H9 (cell line): Measurements from ENCODE around the gene PLXND1. TPM values are rescaled to one million over a fixed set of nuclear protein-coding genes. Genes with fewer than 3 reads are reported as not detected.
A peak's percentile ranks its signal among the peaks of the same experiment; 100 is the strongest.

Experiments
- DNase-seq: peaks from one replicate; pipeline ENCODE4 v3.0.0-alpha.2; 2017
- H2AFZ ChIP-seq: one replicate; pipeline ENCODE4 v1.6.1; 2013; ENCODE audit warnings: mild to moderate bottlenecking, low read length, control low read depth, moderate library complexity
- H2AK5ac ChIP-seq: 2 replicates; pipeline ENCODE4 v1.6.1; 2013; ENCODE audit warnings: low read length, control low read depth, mixed read lengths; ENCODE audit not compliant: insufficient read length
- H2BK120ac ChIP-seq: one replicate; pipeline ENCODE4 v1.6.1; 2013; ENCODE audit warnings: low read depth, mild to moderate bottlenecking, low read length, control low read depth, inconsistent platforms; ENCODE audit not compliant: poor library complexity, severe bottlenecking
- H2BK12ac ChIP-seq: 2 replicates; pipeline ENCODE4 v1.6.1; 2013; ENCODE audit warnings: low read length, control low read depth, mixed read lengths, low read depth; ENCODE audit not compliant: insufficient read length
- H2BK15ac ChIP-seq: 2 replicates; pipeline ENCODE4 v1.6.1; 2013; ENCODE audit warnings: low read depth, low read length, control low read depth
- H2BK20ac ChIP-seq: one replicate; pipeline ENCODE4 v1.6.1; 2013; ENCODE audit warnings: low read depth, mild to moderate bottlenecking, low read length, control low read depth, inconsistent platforms; ENCODE audit not compliant: poor library complexity, severe bottlenecking
- H2BK5ac ChIP-seq: 2 replicates; pipeline ENCODE4 v1.6.1; 2013; ENCODE audit warnings: low read length, control low read depth, mixed read lengths; ENCODE audit not compliant: insufficient read length
- H3K14ac ChIP-seq: 2 replicates; pipeline ENCODE4 v1.6.1; 2013; ENCODE audit warnings: low read length, control low read depth; ENCODE audit not compliant: insufficient read depth
- H3K18ac ChIP-seq: 2 replicates; pipeline ENCODE4 v1.6.1; 2013; ENCODE audit warnings: low read depth, mild to moderate bottlenecking, mixed read lengths, low read length, control low read depth; ENCODE audit not compliant: insufficient read length
- H3K23ac ChIP-seq: 2 replicates; pipeline ENCODE4 v1.6.1; 2013; ENCODE audit warnings: low read length, control low read depth, mixed read lengths, low read depth; ENCODE audit not compliant: insufficient read length
- H3K23me2 ChIP-seq: 2 replicates; pipeline ENCODE4 v1.6.1; 2013; ENCODE audit warnings: low read depth, mild to moderate bottlenecking, mixed read lengths, low read length, control low read depth; ENCODE audit not compliant: insufficient read length, poor library complexity, severe bottlenecking
- H3K27ac ChIP-seq: 2 replicates; pipeline ENCODE4 v1.5.1; 2013; ENCODE audit warnings: low read length, control low read depth, mixed read lengths, low read depth; ENCODE audit not compliant: insufficient read length
- H3K27me3 ChIP-seq: 2 replicates; pipeline ENCODE4 v1.6.1; 2013; ENCODE audit warnings: low read length, control low read depth, inconsistent platforms; ENCODE audit not compliant: insufficient read depth
- H3K4ac ChIP-seq: 2 replicates; pipeline ENCODE4 v1.6.1; 2013; ENCODE audit warnings: low read depth, mild to moderate bottlenecking, control low read depth, inconsistent platforms, low read length, moderate library complexity
- H3K4me1 ChIP-seq: 2 replicates; pipeline ENCODE4 v1.6.1; 2013; ENCODE audit warnings: low read length, control low read depth, inconsistent platforms; ENCODE audit not compliant: insufficient read depth
- H3K4me2 ChIP-seq: 2 replicates; pipeline ENCODE4 v1.6.1; 2013; ENCODE audit warnings: low read length, control low read depth, mixed read lengths; ENCODE audit not compliant: insufficient read length, insufficient read depth
- H3K56ac ChIP-seq: 2 replicates; pipeline ENCODE4 v1.6.1; 2013; ENCODE audit warnings: low read depth, mild to moderate bottlenecking, mixed read lengths, low read length, control low read depth; ENCODE audit not compliant: insufficient read length
- H3K79me1 ChIP-seq: 2 replicates; pipeline ENCODE4 v1.6.1; 2013; ENCODE audit warnings: low read depth, mild to moderate bottlenecking, moderate library complexity, low read length, control low read depth, inconsistent platforms; ENCODE audit not compliant: insufficient read depth, poor library complexity, severe bottlenecking
- H3K79me2 ChIP-seq: 2 replicates; pipeline ENCODE4 v1.6.1; 2013; ENCODE audit warnings: low read length, control low read depth, inconsistent platforms; ENCODE audit not compliant: insufficient read depth
- H3K9ac ChIP-seq: 2 replicates; pipeline ENCODE4 v1.6.1; 2013; ENCODE audit warnings: low read length, control low read depth, mixed read lengths; ENCODE audit not compliant: insufficient read length; ENCODE audit errors: extremely low read depth
- H3K9me3 ChIP-seq: one replicate; pipeline ENCODE4 v1.6.1; 2013; ENCODE audit warnings: low read depth, low read length, inconsistent platforms; ENCODE audit not compliant: control insufficient read depth
- H3T11ph ChIP-seq: one replicate; pipeline ENCODE4 v1.6.1; 2013; ENCODE audit warnings: mild to moderate bottlenecking, low read length, control low read depth, inconsistent platforms
- H4K20me1 ChIP-seq: one replicate; pipeline ENCODE4 v1.6.1; 2013; ENCODE audit not compliant: control insufficient read depth, insufficient read length, insufficient read depth
- H4K5ac ChIP-seq: 2 replicates; pipeline ENCODE4 v1.6.1; 2013; ENCODE audit warnings: low read depth, mild to moderate bottlenecking, mixed read lengths, low read length, control low read depth; ENCODE audit not compliant: insufficient read length
- H4K8ac ChIP-seq: replicated peaks from 2 replicates; pipeline ENCODE4 v1.6.1; 2013; ENCODE audit warnings: low read length, control low read depth, mixed read lengths, low read depth; ENCODE audit not compliant: insufficient read length
- H4K91ac ChIP-seq: 2 replicates; pipeline ENCODE4 v1.6.1; 2013; ENCODE audit warnings: low read depth, mild to moderate bottlenecking, moderate library complexity, mixed read lengths, low read length, control low read depth; ENCODE audit not compliant: insufficient read length
- H3K27ac Mint-ChIP-seq, 3 experiments: 2 replicates in 2 of 3; 3 replicates in 1 of 3; pipeline ENCODE4 v1.8.0; 2020 to 2021; ENCODE audit warnings: mixed read lengths in 3 of 3, mild to moderate bottlenecking in 1 of 3, moderate library complexity in 1 of 3
- H3K27me3 Mint-ChIP-seq: 2 replicates; pipeline ENCODE4 v1.8.0; 2021; ENCODE audit warnings: low read depth, mild to moderate bottlenecking, moderate library complexity, mixed read lengths
- H3K36me3 Mint-ChIP-seq, 3 experiments: 2 replicates in 2 of 3; 3 replicates in 1 of 3; pipeline ENCODE4 v1.8.0; 2020 to 2021; ENCODE audit warnings: low read depth in 3 of 3, mixed read lengths in 3 of 3; ENCODE audit not compliant: insufficient read depth in 1 of 3
- H3K4me1 Mint-ChIP-seq, 2 experiments: 2 replicates each; pipeline ENCODE4 v1.8.0; 2020; ENCODE audit warnings: mixed read lengths in 2 of 2
- H3K4me3 Mint-ChIP-seq, 2 experiments: 2 replicates in 1 of 2; 3 replicates in 1 of 2; pipeline ENCODE4 v1.8.0; 2020 to 2021; ENCODE audit warnings: mild to moderate bottlenecking in 2 of 2, mixed read lengths in 2 of 2, moderate library complexity in 1 of 2
- H3K9me3 Mint-ChIP-seq, 2 experiments: 2 replicates in 1 of 2; 3 replicates in 1 of 2; pipeline ENCODE4 v1.8.0; 2020; ENCODE audit warnings: mild to moderate bottlenecking in 2 of 2, mixed read lengths in 2 of 2, moderate library complexity in 1 of 2
- WGBS: extraction: QIAGEN DNeasy Blood & Tissue Kit; methylation state at CpG from one replicate; pipeline ENCODE4 v1.1.7; 2013; ENCODE audit warnings: missing lambda C conversion rate, low lambda C conversion rate, mixed read lengths; ENCODE audit not compliant: insufficient read length; ENCODE audit errors: extremely low coverage; 5-methylcytosine and 5-hydroxymethylcytosine counted together
- total RNA-seq: library from RNA; stranded (reverse); gene quantifications from 2 replicates; pipeline ENCODE4 v1.2.1, GENCODE V29; 2021
- TF ChIP-seq, protein P1 (sequence below): fragments of 200-600 bp; sonication (generic); conservative IDR thresholded peaks from 3 replicates; pipeline ENCODE4 v1.8.0; 2021; ENCODE audit warnings: antibody characterized with exemption, mild to moderate bottlenecking

The PLXND1 gene
- total RNA-seq, 1 experiment from 2014 or later, result 50.9 TPM

DNA sequence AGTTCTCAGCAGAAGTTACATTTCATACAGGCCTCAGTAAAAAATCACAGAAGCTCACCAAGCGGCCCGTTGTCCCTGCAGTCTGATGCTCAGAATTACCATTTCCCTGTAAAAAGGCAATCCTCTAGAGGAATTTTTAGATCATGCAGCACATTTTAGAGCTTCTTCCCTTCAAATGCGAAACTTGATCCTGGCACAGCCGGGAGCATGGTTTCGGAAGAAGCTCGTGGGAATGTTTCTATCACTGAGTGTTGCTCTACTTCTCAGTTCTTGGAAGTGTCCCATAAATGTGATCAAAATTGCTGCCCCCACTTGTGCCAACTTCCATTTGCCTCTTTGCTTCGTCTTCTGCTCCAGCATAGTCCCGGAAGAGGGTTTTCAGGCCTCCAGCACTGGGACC lies 67.3 kb downstream of the PLXND1 start:
- Histone ChIP-seq H4K8ac (no peak overlapping the region), H3K4me1 (peaks cover 2% of the 10 kb centered on the region; the same call in 1 of the 2 replicates), H3K14ac (no peak overlapping the region), H2AFZ (no peak overlapping the region), H2BK20ac (no peak overlapping the region), H4K20me1 (no peaks in the 10 kb centered on the region), H3K4me2 (no peak overlapping the region), H3K79me1 (no peaks in the 10 kb centered on the region), H3T11ph (no peak overlapping the region), H4K91ac (no peak overlapping the region), H2BK5ac (no peak overlapping the region), H4K5ac (no peak overlapping the region), H2BK15ac (no peak overlapping the region), H3K56ac (no peak overlapping the region), H3K18ac (no peak overlapping the region), H3K27me3 (no peaks in the 10 kb centered on the region; the same call in 1 of the 2 replicates), H2BK12ac (no peak overlapping the region), H3K27ac (no peak overlapping the region), H3K23me2 (no peaks in the 10 kb centered on the region), H3K4ac (no peak overlapping the region), H2AK5ac (no peak overlapping the region), H3K23ac (no peak overlapping the region), H3K79me2 (no peaks in the 10 kb centered on the region), H3K9ac (no peak overlapping the region), H2BK120ac (no peak overlapping the region), H3K9me3 (no peaks in the 10 kb centered on the region)
- Mint-ChIP-seq H3K4me1 (peaks cover 31 to 43% of the 10 kb centered on the region in 2 experiments), H3K4me3 (no peak overlapping the region), H3K27me3 (peaks cover 3% of the 10 kb centered on the region), H3K27ac (peak overlapping the region in 2 of 3 experiments; percentile 17 to 31; a peak in 1 of 7 replicates), H3K36me3 (no peaks in the 10 kb centered on the region), H3K9me3 (0 out of 5 replicates have a peak, but pooled peaks cover 0 to 3% of the 10 kb centered on the region in 2 experiments)
- WGBS, result no CpG with 5 or more reads among the region's 8 CpGs
- DNase-seq, result no peak
- TF ChIP-seq, protein P1, sequence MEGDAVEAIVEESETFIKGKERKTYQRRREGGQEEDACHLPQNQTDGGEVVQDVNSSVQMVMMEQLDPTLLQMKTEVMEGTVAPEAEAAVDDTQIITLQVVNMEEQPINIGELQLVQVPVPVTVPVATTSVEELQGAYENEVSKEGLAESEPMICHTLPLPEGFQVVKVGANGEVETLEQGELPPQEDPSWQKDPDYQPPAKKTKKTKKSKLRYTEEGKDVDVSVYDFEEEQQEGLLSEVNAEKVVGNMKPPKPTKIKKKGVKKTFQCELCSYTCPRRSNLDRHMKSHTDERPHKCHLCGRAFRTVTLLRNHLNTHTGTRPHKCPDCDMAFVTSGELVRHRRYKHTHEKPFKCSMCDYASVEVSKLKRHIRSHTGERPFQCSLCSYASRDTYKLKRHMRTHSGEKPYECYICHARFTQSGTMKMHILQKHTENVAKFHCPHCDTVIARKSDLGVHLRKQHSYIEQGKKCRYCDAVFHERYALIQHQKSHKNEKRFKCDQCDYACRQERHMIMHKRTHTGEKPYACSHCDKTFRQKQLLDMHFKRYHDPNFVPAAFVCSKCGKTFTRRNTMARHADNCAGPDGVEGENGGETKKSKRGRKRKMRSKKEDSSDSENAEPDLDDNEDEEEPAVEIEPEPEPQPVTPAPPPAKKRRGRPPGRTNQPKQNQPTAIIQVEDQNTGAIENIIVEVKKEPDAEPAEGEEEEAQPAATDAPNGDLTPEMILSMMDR, result no peak
